AG10803 (cell line): ENCODE data around the gene OR6F1.

Experiments used
- DNase-seq: peaks from one replicate; pipeline ENCODE4 v3.0.0; 2010; ENCODE audit warnings: low read depth
- H3K4me3 ChIP-seq: 2 replicates; pipeline ENCODE4 v1.5.1; 2011; ENCODE audit warnings: mild to moderate bottlenecking, low read length, control low read depth
- CTCF ChIP-seq: conservative IDR thresholded peaks from 2 replicates; pipeline ENCODE4 v1.5.1; 2011; ENCODE audit warnings: mild to moderate bottlenecking, low read length, control low read depth, inconsistent platforms

The OR6F1 gene

GRCh38 chr1:247680171-247680570 is 36.3 kb downstream of the OR6F1 start:
- no peak overlapping the region for H3K4me3 ChIP-seq
- DNase-seq = no peak
- no peak for TF ChIP-seq CTCF

- no peak for DNase-seq
- H3K4me3 ChIP-seq = no peak within 1 kb of the TSS
- TF ChIP-seq CTCF = no peak
These were observed 36.8 kb downstream of the OR6F1 start, which contains the start of gene OR13G1 for GRCh38 chr1:247679639-247680038. TSS of gene OR13G1 (minus strand) at chr1:247679739. CDS start at chr1:247673041, 6,698 bp downstream.

- no peak for DNase-seq
- H3K4me3 ChIP-seq = no peak overlapping the region
- no peak for TF ChIP-seq CTCF
These were observed 47.2 kb downstream of the OR6F1 start for GRCh38 chr1:247669225-247669624.
